HG02970 (cell line): ENCODE data around the gene DNAH3.
"Not testable (repeated sequence)": the region's sequence is repeated elsewhere in the genome, so short reads cannot be mapped to it uniquely, and the experiment has no call there.

Experiments
- ATAC-seq: cut with Tn5 transposase; IDR thresholded peaks from one replicate; pipeline ENCODE4 v1.9.1; 2021; ENCODE audit warnings: mild to moderate bottlenecking, moderate library complexity, moderate number of reproducible peaks; ENCODE audit not compliant: unreplicated experiment, low FRiP score

DNAH3 gene

DNA sequence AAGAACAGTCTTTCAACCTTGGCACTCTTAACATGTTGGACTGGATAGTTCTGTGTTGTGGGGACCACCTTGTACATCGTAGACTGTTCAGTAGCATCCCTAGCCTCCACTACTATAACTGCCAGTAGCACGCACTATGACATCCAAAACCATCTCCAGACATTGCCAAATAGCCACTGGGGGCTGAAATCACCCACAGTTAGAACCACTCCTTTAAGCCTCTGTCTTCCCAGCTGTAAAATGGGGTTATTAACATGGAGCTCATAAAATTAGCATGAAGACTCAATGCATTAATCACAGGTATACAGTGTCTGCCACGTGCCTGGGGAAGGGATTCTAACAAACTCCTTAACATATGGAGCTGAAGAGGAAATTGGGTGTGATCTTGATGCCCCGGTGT lies 200.4 kb downstream of the DNAH3 start:
- ATAC-seq = no peak

DNA sequence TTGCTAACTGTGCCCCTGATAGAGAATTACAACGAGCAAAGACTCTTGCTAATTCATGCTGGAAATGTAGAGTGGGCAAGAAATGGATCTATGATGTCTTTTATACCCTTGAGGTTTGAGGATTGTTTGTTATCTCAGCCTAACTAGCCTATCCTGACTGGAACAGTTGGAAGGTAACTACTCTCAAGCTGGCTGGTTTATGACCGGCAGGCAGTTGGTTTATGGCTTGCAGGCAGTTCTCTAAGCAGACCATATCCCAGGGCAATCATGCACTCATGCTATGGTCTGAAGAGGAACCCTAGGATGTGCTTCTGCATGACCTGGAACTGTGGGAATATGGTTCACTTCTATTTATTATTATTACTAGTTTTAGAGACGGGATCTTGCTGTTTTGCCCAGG lies 201.0 kb downstream of the DNAH3 start:
- ATAC-seq = no peak

DNA sequence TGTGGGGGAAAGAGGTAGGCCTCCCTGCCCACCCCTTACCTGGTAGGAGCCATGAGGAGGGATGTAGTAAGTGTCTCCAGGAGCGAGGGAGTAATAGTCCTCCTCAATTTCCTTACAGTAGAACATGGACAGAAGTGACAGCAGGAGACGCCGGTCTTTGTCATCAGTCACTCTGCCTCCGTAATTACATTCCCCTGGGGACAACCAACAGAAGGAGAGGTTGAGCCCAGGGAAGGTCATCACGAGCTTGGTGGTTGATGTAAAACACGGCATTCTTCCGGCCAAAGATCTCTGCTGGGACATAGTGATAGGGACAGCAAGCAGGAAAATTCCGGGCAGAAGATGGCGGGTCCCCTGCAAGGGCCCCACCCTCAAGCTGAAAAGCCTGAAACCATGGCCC lies 202.2 kb downstream of the DNAH3 start:
- ATAC-seq = no peak

DNA sequence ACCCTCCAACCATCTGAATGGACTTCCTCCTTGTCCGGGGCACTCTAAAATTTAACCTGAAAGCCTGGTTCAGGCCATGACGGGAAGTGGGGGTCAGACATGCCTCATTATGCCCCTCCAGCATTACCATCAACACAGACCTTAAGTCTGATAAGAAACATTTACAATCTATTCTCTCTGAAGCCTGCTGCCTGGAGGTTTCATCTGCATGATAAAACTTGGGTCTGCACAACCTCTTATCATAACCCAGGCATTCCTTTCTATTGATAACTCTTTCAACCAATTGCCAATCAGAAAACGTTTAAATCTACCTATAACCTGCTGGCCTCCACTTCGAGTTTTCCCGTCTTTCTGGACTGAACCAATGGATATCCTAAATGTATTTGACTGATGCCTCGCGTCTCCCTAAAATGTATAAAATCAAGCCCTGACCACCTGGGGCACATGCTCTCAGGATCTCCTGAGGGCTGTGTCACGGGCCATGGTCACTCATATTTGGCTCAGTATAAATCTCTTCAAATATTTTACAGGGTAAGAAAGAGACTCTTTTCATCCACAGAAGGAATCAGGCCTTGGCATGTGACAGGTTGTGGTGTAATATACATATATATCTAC lies 204.5 kb downstream of the DNAH3 start:
- ATAC-seq = no peak

DNA sequence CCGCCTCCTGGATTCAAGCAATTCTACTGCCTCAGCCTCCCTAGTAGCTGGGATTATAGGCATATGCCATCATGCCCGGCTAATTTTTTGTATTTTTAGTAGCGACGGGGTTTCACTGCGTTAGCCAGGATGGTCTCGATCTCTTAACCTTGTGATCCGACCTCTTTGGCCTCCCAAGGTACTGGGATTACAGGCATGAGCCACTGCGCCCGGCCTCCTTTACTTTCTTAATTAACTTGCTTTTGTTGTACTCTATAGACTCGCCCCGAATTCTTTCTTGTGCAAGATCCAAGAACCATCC lies 205.1 kb downstream of the DNAH3 start:
- not testable (repeated sequence) for ATAC-seq

DNA sequence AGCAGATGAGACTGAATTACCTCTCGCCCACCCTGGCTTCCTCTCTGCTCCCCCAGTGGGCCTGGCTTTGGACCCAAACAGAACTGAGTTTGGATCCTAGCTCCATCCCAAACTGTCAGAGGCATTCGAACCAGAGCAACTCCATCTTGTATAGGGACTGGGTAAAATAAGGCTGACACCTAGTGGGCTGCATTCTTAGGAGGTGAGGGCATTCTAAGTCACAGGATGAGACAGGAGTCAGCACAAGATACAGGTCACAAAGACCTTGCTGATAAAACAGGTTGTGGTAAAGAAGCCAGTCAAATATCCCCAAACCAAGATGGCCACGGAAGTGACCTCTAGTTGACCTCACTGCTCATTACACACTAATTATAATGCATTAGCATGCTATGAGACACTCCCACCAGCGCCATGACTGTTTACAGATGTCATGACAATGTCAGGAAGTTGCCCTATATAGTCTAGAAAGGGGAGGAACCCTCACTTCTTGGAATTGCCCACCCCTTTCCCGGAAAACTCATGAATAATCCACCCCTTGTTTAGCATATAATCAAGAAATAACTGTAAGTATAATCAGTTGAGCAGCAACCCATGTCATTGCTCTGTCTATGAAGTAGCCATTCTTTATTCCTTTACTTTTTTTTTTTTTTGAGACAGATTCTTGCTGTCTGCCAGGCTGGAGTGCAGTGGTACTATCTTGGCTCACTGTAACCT lies 205.6 kb downstream of the DNAH3 start:
- ATAC-seq = no peak

DNA sequence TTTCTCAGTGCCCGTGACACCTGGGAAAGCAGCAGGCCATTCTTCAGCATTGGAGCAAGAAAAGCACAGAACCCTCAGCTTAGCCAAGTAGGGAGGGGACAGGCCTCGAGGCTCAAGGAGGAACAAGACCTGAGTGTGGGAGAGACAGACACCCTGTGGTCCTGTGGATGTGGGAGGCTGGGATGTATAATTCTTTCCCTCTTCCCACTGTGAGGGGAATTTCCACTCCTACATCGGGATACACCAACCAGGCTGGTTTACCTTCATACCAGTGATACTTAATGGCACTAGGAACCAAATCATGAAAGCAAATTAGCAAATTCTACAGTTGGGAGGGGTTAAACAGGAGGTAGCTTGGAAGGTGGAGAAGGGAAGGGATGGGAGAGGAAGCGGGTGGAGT lies 208.4 kb downstream of the DNAH3 start:
- ATAC-seq = no peak

DNA sequence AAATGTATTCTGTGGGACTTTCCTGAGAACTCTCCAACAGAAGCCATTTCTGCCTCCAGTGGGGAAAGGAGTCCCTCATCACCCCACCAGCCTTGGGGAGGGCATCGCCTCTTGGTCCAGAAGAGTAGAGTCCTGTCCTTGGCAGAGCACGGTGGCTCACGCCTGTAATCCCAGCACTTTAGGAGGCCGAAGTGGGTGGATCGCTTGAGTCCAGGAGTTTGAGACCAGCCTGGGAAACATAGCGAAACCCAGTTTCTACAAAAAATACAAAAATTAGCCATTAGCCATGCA lies 209.1 kb downstream of the DNAH3 start:
- no peak for ATAC-seq

DNA sequence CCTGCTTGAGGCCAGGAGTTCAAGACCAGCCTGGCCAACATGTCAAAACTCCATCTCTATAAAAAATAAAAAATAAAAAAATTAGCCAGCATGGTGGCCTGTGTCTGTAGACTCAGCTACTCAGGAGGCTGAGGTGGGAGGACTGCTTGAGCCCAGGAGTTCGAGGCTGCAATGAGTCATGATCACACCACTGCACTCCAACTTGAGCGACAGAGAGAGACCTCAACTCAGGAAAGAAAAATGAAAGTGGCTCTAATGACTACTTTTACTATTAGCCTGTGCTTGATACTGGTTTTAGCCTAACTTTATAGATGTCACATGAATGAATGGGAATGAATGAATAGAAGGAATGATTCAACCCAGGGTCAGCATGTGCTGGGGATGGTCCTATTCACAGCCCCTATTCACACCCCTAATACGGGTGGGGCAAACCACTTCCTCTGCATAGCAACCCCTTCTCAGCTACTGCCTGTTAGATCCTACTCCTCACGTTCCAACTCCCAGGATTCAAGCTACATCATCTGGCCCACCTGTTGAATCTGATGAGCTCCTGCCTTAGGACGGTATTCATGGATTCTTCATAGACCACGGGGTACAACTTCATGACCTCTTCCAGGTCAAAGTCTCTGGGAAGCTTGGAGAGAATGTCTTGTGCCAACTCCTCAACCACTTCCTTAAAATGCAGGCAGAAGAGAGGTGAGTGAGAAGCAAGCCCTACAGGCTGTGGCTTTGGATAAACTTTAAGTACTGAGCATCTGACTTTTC lies 209.6 kb downstream of the DNAH3 start:
- no peak for ATAC-seq

DNA sequence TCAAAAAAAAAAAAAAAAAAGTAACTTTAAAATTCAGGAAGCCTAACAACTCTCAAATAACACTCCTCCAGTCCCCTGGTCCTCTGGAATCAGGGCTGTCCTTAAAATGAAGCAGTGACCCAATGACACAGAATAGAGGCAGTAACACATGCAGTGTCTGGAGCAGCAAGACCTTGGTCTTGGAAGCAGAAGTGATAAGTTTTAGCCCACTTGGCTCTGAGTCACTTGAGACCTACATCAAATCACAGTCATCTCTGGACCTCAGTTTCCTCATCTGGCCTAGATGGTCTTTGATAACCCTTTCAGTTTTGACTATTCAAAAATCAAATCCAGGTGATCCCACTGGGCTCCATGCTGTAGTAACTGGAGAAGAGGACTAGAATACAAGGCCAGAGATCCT lies 211.0 kb downstream of the DNAH3 start:
- no peak for ATAC-seq

DNA sequence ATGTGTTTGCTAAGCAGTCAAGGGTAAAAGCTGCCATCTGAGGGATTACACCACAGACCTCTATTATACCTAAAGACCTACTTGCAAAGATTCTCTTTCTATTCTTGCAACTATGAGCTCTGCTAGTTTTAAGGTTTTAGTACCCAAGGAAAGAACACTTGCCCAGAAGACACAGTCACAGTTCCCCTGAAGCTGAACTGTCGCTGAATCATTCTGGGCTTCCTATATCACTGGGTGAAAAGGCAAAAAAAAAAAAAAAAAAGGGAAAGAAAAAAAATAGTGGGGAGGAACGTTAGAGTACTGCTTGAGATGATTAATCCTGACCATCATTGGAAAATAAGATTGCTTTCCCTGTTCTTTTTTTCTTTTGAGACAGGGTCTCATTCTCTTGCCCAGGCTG lies 212.2 kb downstream of the DNAH3 start:
- no peak for ATAC-seq

DNA sequence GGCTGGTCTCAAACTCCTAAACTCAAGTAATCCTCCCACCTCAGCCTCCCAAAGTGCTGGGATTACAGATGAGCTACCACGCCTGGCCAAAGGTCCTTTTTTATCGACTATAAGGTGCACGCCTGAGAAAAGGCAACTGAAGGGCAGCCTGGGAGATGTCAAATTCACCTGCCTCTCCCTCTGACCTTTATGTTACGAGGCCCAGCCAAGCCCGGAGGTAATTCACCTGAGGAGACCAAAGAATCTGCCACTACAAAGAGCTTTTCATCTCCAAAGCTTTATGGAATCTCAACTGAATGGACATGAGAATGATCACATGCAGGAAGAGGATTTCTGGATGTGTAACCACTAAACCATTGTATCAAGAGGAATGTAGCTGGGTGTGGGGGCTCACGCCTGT lies 212.9 kb downstream of the DNAH3 start:
- no peak for ATAC-seq

DNA sequence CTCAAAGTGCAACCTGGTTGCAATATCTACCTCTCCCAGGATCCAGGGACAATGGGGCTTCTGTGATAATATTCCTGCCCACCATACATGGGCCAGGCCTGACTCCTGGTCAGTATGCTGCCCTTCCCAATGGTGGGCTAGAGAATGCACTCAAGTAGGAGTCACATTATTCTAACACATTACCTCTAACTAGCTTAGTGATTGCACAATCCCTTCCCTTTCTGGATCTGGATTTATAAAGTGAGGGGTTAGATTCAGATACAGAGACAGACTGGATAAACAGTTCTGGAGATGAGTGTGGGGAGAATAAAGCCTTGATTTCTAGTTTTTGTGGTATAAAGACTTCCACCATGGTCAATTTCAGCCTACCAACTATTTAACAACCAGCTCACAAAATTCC lies 217.1 kb downstream of the DNAH3 start:
- ATAC-seq = no peak

DNA sequence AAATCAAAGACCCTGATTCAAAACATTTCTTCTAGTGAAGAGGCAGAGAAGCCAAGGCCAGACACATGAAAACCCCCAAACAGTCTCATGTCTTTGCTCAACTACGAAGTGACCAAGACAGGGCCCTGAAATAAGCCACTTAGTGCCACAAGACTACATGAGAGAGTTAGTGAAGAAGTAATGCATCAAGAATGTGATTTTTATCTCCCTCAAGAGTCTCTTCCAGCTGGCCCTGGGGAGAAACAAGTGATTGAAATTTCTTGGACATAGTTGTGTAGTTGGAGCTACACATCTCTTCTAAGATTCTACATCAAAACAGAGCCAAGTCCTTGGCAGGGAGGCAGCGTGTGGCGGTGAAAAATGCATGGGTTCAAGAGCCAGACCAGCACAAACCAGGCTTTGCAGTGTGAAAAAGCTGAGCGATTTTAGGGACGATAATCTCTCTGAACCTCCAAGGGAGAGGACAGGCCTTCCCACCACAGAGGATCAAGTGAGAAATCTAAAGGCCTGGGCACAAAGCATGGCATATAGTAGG lies 219.5 kb downstream of the DNAH3 start:
- ATAC-seq = no peak

DNA sequence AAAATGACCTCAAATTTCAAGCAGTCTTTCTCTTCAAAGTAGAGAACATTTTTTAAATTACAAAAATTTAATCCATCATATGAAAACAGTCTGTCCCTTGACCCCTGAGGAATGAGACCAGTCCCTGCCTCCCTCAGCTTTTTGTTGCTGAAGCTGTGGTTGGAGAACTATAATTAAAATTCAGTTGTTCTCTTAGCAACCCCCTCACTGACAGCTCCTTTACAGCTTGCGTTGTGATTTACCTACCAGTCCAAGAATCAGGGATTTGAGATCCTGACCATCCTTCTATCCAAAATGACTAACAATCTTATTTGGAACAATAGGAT lies 220.3 kb downstream of the DNAH3 start:
- no peak for ATAC-seq

DNA sequence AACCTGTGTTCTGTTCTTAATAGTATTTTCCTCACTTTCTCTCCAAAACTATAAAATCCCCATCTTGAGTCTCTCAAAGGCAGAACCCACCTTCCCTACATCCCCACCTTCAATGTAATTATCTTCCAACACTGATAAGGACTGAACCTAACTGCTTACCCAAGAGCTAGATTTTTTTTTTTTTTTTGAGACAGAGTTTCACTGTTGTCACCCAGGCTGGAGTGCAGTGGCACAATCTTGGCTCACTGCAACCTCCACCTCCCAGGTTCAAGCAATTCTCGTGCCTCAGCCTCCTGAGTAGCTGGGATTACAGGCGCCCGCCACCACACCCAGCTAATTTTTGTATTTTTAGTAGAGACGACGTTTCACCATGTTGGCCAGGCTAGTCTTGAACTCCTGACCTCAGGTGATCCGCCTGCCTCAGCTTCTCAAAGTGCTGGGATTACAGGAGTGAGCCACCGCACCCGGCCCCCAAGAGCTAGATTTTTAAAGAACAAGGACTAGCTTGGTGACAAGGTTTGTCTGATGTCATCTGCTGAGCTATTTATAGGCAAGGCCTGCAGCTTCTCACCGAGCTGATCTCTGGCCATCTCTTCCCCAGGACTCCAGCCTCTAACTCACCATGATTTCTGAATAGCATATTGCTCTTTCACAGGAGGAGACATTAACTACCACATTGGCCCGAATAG lies 220.8 kb downstream of the DNAH3 start:
- not testable (repeated sequence) for ATAC-seq

DNA sequence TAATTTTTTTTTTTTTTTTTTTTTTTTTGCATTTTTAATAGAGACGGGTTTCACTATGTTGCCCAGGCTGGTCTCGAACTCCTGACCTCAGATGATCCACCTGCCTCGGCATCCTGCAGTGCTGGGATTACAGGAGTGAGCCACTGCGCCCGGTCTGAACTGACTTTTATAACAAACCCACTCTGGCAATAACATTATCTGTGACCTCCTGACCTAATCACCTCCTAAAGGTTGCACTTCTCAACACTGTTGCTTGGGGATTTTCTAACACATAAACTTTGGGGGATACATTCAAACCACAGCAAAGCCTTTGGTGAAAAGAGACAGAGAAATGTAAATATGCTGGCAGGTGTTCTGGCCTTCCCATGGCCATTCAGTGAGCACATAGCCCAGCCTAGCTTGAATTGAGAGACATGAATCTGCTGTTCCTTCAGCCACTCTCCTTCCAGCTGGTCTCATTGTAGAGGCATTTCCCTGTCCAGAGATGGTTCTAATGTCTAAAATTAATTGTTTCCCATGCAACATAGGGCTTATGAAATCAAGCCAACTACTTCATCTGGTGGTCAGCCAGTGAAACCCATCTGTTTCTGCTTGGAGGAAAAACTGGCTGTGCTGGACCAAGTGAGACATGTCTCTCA lies 221.8 kb downstream of the DNAH3 start:
- ATAC-seq = no peak

DNA sequence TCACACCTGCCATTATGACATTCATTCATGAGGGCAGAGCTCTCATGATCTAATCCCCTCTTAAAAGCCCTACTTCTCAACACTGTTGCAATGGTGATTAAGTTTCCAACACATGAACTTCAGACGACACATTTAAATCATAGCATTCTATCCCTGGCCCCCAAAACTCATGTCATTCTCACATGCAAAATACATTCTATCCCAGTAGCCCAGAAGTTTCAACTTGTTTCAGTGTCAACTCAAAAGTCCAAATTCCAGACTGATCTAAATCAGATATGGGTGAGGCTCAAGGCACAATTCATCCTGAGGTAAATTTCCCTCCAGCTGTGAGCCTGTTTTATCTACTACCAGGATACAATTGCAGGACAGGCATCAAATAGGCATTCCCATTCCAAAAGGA lies 224.9 kb downstream of the DNAH3 start:
- no peak for ATAC-seq

DNA sequence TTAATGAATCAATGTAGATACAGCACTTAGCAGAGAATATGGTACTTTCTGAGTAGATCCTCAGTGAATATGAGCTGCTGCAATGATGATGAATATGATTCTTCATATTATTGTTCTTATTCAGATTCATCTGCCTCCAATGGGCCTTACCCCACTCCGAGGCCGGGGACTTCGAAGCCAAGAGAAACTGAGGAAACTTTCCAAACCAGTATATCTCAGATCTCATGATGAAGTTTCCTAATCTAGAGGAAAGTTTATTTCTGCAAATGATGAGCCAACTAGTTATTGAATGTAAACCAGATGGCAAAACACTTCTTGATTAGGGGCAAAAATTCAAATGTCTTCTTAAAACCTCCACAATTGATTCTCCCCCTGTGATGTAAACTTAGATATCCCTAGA lies 226.8 kb downstream of the DNAH3 start:
- ATAC-seq = no peak

DNA sequence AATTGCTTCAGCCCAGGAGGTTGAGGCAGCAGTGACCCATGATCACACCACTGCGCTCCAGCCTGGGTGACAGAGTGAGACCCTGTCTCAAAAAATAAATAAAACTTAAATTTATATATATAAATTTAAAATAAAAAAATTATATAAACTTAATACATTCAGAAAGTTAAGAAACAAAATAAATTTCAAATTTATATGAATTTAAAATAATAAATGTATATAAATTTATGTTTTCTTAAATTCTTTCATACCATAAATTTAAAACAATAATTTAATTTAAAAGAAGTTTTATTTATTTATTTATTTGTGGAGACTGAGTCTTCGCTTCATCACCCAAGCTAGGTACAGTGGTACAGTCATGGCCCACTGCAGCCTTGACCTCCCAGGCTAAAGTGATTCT lies 229.8 kb downstream of the DNAH3 start:
- ATAC-seq = no peak

DNA sequence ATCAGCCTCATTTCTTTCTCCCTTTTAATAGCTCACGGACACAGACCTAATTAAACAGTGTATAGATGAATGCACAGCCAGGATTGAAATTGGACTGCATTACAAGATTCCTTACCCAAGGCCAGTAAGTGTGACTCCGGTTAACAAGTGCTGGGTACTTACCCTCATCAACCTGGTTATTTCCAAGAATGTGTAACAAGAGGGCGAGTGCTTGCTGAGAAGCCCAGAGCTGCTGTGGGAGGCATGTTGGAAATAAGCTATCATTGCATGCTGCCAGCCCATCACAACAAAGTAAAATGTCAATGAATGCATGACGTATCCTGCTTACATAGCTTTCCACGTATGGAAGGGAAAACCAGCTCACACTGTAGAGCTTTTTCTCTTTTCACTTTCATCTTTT lies 230.6 kb downstream of the DNAH3 start:
- no peak for ATAC-seq
